ENCODE data around the gene OR5M11.

Gene OR5M11

DNA sequence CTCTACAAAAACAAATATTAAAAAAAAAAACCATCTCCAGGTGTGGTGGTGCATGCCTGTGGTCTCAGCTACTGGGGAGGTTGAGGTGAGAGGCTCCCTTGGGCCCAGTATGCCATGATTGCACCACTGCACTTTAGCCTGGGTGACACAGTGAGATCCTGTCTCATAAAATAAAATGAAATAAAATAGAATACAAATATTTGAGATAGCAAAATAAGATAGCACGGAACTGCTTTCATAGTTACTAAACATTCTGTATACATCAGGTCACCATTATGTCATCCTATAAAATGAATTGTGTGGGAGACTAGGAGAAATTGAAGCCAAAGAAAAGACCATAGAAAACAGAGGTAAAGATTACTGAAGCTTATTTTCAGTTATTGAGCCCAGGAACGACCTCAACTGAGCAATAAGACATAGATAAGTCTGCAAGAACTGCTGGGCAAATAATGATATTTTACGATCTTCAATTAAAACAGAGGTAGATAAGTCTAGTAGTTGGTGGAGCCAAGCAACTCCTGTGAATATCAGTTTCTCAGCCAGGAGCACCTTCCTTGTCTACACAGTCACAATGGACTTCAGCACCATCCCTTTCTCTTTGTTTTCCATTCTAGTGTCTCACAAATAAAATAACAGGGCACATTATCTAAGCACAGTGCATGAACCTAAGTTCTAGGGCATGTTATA lies 9.9 kb downstream of the OR5M11 start:
- DNase-seq (ENCODE audit: low read depth, low spot score), result no peak
- H3K4me3 ChIP-seq (ENCODE audit: low read depth, low read length), result no peak overlapping the region
- in situ Hi-C loops (cut with HindIII; ENCODE audit: low sequenced_read_pairs), result no loop called here
- TF ChIP-seq, protein P1, sequence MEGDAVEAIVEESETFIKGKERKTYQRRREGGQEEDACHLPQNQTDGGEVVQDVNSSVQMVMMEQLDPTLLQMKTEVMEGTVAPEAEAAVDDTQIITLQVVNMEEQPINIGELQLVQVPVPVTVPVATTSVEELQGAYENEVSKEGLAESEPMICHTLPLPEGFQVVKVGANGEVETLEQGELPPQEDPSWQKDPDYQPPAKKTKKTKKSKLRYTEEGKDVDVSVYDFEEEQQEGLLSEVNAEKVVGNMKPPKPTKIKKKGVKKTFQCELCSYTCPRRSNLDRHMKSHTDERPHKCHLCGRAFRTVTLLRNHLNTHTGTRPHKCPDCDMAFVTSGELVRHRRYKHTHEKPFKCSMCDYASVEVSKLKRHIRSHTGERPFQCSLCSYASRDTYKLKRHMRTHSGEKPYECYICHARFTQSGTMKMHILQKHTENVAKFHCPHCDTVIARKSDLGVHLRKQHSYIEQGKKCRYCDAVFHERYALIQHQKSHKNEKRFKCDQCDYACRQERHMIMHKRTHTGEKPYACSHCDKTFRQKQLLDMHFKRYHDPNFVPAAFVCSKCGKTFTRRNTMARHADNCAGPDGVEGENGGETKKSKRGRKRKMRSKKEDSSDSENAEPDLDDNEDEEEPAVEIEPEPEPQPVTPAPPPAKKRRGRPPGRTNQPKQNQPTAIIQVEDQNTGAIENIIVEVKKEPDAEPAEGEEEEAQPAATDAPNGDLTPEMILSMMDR (IDR thresholded peaks at IDR 0.05; ENCODE audit: low read depth, low read length), result no peak

DNA sequence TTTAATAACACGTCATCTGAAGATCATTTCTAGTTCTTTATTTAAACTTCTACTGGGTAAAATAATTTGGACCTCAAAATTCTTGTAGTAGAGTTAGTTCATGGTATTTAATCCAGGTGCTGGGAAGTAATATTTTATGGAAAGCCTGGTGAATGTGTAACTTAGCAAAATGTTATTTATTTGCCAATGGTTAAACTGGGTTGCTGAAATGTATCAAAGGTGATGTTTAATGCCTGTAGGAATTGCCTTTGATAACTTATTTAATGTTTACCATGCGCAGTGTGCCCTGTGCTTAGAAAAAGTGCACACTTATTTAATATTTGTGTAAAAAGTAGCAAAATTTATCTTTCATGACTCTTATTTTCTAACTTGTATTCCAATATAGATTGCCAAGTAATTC lies 11.2 kb downstream of the OR5M11 start:
- TF ChIP-seq, protein P1 (IDR thresholded peaks at IDR 0.05; ENCODE audit: low read depth, low read length), result no peak
- no peak for DNase-seq (ENCODE audit: low read depth, low spot score)
- in situ Hi-C loops (cut with HindIII; ENCODE audit: low sequenced_read_pairs), result no loop called here
- H3K4me3 ChIP-seq (ENCODE audit: low read depth, low read length), result no peak overlapping the region

DNA sequence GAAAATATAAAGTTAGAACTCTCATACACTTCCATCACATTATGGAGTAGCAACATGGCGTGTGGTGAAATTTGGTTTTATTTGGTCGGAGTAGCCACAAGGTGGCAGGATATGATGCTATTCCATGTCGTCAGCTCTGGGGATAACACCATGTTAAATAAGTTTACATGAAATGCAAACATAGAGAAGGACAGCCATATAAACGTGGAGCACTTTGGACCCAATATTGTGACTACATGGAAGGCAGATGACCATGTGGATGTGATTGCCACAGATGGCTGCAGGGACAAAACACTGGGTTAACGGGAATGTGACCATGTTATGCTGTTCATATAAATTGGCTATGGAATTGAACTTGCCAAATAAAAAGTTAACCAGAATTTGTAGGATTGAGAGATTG lies 21.0 kb downstream of the OR5M11 start:
- TF ChIP-seq, protein P1 (IDR thresholded peaks at IDR 0.05; ENCODE audit: low read depth, low read length), result no peak
- in situ Hi-C loops (cut with HindIII; ENCODE audit: low sequenced_read_pairs), result no loop called here
- H3K4me3 ChIP-seq (ENCODE audit: low read depth, low read length), result no peak overlapping the region
- no peak for DNase-seq (ENCODE audit: low read depth, low spot score)

DNA sequence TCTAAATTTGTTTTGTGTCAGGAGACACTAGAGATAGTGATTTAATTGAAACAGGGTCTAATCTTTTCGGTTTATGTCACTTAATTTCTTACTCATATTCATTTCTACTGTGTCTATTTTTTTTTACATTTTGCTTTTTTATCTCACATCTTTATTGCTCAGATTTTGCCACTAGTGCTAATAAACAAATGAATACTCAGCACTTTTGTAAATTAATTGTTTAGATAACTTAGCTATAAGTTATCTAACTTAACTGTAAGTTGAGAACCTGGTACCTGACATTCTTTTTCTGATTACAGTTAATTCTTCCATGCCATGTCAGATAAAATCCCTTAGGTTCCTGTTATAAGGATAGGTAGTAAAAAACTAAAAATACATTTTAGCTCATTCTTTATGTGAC lies 29.8 kb downstream of the OR5M11 start:
- no peak overlapping the region for H3K4me3 ChIP-seq (ENCODE audit: low read depth, low read length)
- TF ChIP-seq, protein P1 (IDR thresholded peaks at IDR 0.05; ENCODE audit: low read depth, low read length), result no peak
- in situ Hi-C loops (cut with HindIII; ENCODE audit: low sequenced_read_pairs), result no loop called here
- no peak for DNase-seq (ENCODE audit: low read depth, low spot score)

DNA sequence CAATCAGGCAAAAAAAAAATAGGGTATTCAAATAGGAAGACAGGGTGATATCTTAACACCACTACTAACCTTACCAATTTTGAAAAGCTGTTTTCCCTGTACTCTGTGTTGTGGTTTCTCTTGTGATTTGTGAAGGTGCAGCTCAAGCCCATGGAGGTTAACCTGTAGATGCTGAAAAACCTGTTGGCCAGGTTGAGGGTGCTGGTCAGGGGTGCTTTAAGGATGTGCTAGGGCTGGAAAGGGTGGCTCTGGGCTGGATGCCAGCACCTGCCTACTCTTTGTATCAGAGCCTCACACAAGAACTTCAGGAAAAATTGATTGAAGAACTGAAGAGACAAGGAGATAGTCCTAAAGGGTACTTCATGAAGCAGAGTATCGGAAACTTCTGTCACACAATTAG lies 33.6 kb downstream of the OR5M11 start:
- TF ChIP-seq, protein P1 (IDR thresholded peaks at IDR 0.05; ENCODE audit: low read depth, low read length), result no peak
- in situ Hi-C loops (cut with HindIII; ENCODE audit: low sequenced_read_pairs), result no loop called here
- no peak overlapping the region for H3K4me3 ChIP-seq (ENCODE audit: low read depth, low read length)
- DNase-seq (ENCODE audit: low read depth, low spot score), result no peak

DNA sequence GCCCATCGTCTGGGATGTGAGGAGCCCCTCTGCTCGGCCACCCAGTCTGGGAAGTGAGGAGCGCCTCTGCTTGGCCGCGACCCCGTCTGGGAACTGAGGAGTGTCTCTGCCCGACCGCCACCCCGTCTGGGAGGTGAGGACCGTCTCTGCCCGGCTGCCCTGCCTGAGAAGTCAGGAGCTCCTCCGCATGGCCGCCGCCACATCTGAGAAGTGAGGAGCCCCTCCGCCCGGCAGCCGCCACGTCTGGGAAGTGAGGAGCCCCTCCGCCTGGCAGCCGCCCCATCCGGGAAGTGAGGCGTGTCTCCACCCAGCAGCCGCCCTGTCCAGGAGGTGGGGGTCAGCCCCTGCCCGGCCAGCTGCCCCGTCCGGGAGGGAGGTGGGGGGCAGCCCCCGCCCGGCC lies 46.0 kb downstream of the OR5M11 start:
- DNase-seq (ENCODE audit: low read depth, low spot score), result no peak
- H3K4me3 ChIP-seq (ENCODE audit: low read depth, low read length), result no peak overlapping the region
- in situ Hi-C loops (cut with HindIII; ENCODE audit: low sequenced_read_pairs), result no loop called here
- TF ChIP-seq, protein P1 (IDR thresholded peaks at IDR 0.05; ENCODE audit: low read depth, low read length), result no peak
